Sigmoid colon (tissue), 4 donors: Measurements from ENCODE around the gene RSPH1.

Source experiments
- EP300 ChIP-seq, 4 donors: sonication (generic); formaldehyde crosslinking; IDR thresholded peaks; one replicate each; pipeline ENCODE4 v1.6.1; 2017; ENCODE audit warnings: antibody characterized with exemption in 4 of 4
- POLR2A ChIP-seq, 2 donors: fragments of 450-650 bp; IDR thresholded peaks; one replicate each; pipeline ENCODE4 v1.6.1; 2016; ENCODE audit warnings: antibody characterized with exemption in 2 of 2, mild to moderate bottlenecking in 2 of 2, moderate library complexity in 2 of 2
- TF ChIP-seq, protein P1 (sequence below), 4 experiments: fragments of 450-650 bp in 3 of 4; fragments of 200-600 bp in 1 of 4; IDR thresholded peaks; one replicate each; pipeline ENCODE4 v1.5.1; 2016 to 2019; ENCODE audit warnings: antibody characterized with exemption in 4 of 4, mild to moderate bottlenecking in 3 of 4, moderate library complexity in 2 of 4

DNA sequence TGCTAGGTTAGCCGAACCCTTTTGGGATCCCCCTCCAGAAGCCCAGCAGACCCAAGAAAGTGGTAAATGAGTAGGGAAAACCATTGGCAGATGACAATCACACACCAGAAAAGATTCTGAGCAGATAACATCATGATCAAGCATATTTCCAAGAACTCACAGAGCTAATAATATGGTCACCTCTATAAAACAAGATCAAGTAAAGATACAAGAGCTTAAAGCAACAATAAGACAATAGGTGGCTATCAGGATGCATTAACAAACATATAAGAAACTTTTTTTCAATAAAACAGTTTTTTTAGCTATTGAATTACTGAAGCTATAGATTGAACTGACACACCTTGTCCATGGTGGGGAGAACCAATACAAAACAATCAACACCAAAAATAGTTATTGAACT is 63.3 kb downstream of the RSPH1 start:
- no peak for TF ChIP-seq POLR2A (IDR thresholded peaks at IDR 0.05)
- TF ChIP-seq, protein P1, sequence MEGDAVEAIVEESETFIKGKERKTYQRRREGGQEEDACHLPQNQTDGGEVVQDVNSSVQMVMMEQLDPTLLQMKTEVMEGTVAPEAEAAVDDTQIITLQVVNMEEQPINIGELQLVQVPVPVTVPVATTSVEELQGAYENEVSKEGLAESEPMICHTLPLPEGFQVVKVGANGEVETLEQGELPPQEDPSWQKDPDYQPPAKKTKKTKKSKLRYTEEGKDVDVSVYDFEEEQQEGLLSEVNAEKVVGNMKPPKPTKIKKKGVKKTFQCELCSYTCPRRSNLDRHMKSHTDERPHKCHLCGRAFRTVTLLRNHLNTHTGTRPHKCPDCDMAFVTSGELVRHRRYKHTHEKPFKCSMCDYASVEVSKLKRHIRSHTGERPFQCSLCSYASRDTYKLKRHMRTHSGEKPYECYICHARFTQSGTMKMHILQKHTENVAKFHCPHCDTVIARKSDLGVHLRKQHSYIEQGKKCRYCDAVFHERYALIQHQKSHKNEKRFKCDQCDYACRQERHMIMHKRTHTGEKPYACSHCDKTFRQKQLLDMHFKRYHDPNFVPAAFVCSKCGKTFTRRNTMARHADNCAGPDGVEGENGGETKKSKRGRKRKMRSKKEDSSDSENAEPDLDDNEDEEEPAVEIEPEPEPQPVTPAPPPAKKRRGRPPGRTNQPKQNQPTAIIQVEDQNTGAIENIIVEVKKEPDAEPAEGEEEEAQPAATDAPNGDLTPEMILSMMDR (IDR thresholded peaks at IDR 0.05), result no peak
- no peak for TF ChIP-seq EP300 (IDR thresholded peaks at IDR 0.05)
